HG03378 (cell line): ENCODE results near the gene TJP1.
"Not testable (repeated sequence)": the region's sequence is repeated elsewhere in the genome, so short reads cannot be mapped to it uniquely, and the experiment has no call there.

ENCODE experiments used
- ATAC-seq: cut with Tn5 transposase; IDR thresholded peaks from one replicate; pipeline ENCODE4 v1.9.1; 2021; ENCODE audit warnings: mild to moderate bottlenecking, moderate library complexity; ENCODE audit not compliant: unreplicated experiment

TJP1 gene

GRCh38 chr15:29800491-29801366 lies 21.5 kb downstream of the TJP1 start:
- ATAC-seq, result no peak

DNA sequence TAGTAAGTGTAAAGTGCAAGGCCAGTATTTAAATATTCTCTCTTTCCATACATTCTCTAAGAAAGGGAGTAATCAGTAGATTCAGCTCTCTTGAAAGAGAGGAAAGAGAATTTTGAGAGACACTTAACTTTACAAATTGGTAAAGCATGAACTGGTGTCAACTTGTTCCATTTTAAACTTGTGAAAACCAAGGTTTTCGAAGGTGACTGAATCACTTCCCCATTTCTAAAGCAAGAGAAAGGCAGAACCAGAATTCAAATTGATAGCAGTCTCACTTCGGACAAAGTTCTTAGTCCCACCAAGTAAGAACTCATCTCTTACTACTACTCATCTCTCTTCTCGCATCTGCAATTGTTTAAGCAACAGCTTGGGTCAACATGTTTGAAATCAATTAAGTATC lies 22.4 kb downstream of the TJP1 start:
- ATAC-seq, result no peak

- no peak for ATAC-seq
Observed at GRCh38 chr15:29795610-29796009, 26.7 kb downstream of the TJP1 start.

DNA sequence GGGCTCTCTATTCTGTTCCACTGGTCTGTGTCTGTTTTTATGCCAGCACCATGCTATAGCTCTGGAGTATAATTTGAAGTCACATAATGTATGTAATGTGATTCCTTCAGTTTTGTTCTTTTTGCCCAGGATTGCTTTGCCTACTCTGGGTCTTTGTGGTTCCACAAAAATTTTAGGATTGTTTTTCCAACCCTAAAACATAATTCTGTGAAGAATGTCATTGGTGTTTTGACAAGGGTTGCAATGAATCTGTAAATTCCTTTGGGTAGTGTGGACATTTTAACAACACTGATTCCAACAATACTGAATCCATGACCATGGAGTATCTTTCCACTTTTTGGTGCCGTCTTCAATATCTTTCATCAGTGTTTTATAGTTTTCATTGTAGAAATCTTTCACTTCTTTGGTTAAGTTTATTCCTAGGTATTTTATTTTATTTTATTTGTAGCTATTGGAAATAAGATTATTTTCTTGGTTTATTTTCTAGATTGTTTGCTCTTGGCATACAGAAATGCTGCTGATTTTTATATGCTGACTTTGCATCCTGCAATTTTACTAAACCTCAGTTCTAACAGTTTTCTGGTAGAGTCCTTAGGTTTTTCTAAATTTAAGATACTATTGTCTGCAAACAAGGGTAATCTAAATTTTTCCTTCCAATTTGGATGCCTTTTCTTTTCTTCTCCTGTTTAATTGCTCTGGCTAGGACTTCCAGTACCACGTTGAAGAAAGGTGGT lies 29.7 kb downstream of the TJP1 start:
- no peak for ATAC-seq

- ATAC-seq, result no peak
Observed at GRCh38 chr15:29790607-29791006, 31.7 kb downstream of the TJP1 start.

DNA sequence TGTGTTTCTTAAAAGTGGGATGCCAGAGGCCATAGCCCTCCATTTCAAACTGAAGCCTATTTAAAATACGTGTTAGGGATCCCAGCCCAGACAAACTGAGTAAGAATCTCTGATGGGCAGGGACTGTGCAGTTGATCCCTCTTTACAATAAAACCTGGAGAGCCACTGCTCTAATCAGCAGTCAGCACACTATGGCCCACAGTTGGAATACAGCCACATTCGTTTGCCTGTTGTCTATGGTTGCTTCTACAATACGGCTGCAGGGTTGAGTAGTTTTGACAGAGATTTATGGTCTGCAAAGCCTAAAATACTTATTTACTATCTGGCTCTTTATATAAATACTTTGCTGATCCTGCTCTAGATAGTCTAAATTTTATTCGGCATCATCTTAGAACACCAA lies 32.4 kb downstream of the TJP1 start:
- no peak for ATAC-seq

DNA sequence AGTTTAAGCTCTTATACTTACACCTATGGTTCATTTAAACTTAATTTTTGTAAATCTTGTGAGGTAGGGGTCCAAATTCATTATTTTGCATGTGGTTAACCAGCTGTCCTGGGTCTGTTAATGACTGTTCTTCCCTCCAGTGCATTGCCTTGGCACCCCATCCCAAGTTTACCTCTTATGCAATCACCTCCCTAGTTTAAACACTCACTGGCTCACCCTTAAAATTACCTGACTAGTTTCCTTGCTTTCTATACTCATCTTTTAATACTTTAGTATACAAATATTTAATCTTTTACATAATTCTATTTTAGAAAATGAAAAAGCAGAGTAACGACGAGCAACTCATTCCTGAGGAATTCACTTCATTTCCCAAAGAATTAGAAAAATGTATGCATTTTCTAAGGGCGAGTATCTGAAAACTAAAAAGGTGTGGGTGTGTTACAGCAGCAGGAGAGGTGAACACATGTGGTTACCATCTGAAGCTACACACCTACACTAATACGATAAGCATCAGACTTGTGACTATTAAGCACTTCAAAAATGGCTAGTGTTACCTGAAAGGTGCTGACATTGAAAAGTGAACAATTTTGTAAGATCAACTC lies 33.7 kb downstream of the TJP1 start:
- no peak for ATAC-seq

- ATAC-seq, result no peak
Observed at GRCh38 chr15:29787767-29788166, 34.5 kb downstream of the TJP1 start.

- ATAC-seq, result no peak
Observed at GRCh38 chr15:29785642-29786041, 36.6 kb downstream of the TJP1 start.

- ATAC-seq, result no peak
Observed at GRCh38 chr15:29785136-29785535, 37.1 kb downstream of the TJP1 start.

- no peak for ATAC-seq
Observed at GRCh38 chr15:29784413-29784812, 37.9 kb downstream of the TJP1 start.

DNA sequence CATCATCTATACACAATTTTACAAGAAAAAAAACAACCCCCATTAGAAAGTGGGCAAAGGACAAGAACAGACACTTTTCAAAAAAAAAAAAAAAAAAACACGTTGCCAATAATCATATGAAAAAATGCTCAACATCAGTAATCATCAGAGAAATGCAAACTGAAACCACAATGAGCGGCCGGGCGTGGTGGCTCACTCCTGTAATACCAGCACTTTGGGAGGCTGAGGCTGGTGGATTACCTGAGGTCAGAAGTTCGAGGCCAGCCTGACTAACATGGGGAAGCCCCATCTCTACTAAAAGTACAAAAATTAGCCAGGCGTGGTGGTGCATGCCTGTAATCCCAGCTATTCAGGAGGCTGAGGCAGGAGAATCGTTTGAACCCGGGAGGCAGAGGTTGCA lies 39.5 kb downstream of the TJP1 start:
- ATAC-seq, result not testable (repeated sequence)

- no peak for ATAC-seq
Observed at GRCh38 chr15:29778382-29778781, 43.9 kb downstream of the TJP1 start.

DNA sequence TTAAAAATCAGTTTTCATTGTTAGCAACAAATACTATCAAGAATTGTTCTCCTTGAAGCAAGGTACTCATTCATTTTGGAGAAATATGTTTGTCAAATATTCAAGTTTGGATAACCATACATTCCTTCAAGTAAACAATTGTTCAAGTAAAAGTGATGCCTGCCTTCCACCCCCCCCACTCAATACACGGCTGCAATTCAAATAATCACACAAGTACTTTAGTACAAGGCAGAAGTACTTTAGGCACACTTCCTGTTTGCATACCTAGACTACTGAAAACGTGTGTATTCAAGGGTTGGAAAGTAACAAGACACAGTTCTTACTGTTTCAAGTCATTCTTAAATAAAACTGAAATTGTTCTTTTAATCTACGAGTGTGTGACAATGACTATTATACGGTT lies 45.4 kb downstream of the TJP1 start:
- no peak for ATAC-seq

GRCh38 chr15:29774900-29775299 lies 47.4 kb downstream of the TJP1 start:
- no peak for ATAC-seq

DNA sequence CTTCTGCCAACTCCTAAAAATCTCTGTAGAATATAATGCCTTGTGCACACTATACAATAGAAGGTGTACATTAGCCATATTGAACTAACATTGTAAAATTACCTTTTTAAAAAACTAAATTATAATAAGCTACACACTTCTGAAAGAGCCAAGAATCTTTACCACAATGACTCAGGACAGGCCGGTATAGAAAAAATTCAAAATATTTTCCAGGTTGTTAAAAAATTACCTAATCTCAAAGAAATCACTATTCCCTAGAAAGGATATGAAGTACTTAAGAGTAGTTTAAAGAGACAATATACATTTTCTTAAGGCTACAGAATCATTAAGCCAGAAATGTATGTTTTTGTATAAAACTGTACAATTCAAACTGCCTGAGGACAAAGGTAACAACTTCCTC lies 48.5 kb downstream of the TJP1 start:
- ATAC-seq, result no peak

DNA sequence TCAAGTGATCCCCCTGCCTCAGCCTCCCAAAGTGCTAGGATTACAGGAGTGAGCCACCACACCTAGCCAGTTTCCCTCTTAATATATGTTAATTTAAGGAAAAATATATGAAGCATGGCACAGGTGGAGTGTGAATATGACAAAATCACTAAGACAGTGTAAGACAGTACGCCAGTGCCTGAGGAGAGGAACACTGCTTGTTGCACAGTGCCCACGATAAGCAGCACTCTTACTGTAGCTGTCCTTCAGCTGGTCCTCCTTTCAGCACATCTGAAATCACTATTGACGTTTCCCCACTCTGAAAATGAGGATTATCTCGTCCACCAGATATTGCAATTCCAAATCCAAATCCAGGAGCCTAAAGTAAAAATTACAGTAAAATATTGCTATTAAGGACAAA lies 49.3 kb downstream of the TJP1 start:
- no peak for ATAC-seq

- no peak for ATAC-seq
Observed at GRCh38 chr15:29770796-29771195, 51.5 kb downstream of the TJP1 start.

GRCh38 chr15:29765898-29766527 lies 56.3 kb downstream of the TJP1 start:
- ATAC-seq, result no peak

DNA sequence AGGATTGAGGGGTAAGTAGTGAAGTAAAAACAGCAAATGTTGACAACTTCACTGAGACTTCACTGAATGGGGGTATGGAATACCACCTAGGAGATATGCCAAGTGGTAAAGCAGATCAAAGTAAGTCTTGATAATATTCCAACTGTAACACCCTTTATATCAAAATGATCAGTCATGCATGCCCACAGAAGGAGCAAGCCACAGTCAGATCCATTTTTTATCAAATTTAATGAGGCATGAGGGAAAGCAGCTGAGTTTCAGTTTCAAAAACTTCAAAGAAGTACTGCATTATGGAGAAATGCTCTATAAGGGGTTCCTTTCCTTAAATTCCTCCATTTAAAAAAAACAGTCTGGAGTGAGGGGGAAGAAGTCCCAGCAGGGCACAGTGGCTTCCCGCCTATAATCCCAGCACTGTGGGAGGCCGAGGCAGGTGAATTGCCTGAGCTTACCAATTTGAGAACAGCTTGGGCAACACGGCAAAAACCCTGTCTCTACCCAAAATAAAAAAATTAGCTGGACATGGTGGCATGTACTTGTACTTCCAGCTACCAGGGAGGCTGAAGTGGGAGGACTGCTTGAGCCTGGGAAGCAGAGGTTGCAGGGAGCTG lies 56.9 kb downstream of the TJP1 start:
- ATAC-seq, result no peak

- no peak for ATAC-seq
Observed at GRCh38 chr15:29759596-29759995, 62.7 kb downstream of the TJP1 start.
